HG03558 (cell line): ENCODE results near the gene GTF2A2.
A peak's percentile ranks its signal among the peaks of the same experiment; 100 is the strongest.
"Not testable (repeated sequence)": the region's sequence is repeated elsewhere in the genome, so short reads cannot be mapped to it uniquely, and the experiment has no call there.

Experiments used
- ATAC-seq: cut with Tn5 transposase; IDR thresholded peaks from one replicate; pipeline ENCODE4 v1.9.1; 2021; ENCODE audit warnings: moderate number of reproducible peaks; ENCODE audit not compliant: unreplicated experiment; ENCODE audit errors: extremely low read depth

GTF2A2 gene, protein sequence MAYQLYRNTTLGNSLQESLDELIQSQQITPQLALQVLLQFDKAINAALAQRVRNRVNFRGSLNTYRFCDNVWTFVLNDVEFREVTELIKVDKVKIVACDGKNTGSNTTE

DNA sequence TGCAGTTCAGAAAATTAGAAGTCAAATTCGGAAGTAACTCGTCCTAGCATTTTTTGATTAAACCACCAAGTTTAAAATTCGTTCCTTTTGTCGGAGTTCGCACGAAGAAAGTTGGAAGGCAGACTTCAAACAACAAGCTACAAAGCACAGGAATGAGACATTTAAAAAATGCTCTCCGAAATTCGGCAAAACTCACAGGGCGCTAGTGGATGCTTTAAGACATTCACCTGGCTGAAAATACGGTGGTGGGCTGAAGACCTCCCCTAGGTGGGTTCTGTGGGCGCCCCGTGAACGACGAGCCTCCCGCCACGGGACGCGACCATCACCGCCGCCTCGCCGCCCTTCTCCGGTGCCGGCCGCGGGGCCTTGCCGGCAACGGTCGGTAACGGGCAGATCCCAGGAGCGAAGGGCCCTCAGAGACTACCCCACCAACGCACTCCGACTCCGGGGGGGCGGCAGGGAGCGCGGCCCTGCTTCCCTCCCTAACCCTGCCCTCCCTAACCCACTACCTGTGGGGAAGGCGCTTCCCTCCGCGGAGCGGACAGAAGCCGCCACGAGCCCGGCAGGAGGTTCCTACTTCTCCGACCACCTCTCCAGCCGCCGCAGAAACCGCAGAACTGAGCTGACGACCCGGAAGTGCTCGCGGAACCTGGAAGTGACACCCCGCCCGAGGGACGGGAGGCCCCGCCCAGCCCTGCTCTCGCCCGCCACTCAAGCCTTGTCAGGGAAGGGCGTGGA is at the start of gene GTF2A2:
Gene GTF2A2, minus strand, starts transcription at position 619 of the 738 bp plus-strand sequence. CDS start 5,238 bp downstream, outside the sequence.
- peak; percentile 96 for ATAC-seq

DNA sequence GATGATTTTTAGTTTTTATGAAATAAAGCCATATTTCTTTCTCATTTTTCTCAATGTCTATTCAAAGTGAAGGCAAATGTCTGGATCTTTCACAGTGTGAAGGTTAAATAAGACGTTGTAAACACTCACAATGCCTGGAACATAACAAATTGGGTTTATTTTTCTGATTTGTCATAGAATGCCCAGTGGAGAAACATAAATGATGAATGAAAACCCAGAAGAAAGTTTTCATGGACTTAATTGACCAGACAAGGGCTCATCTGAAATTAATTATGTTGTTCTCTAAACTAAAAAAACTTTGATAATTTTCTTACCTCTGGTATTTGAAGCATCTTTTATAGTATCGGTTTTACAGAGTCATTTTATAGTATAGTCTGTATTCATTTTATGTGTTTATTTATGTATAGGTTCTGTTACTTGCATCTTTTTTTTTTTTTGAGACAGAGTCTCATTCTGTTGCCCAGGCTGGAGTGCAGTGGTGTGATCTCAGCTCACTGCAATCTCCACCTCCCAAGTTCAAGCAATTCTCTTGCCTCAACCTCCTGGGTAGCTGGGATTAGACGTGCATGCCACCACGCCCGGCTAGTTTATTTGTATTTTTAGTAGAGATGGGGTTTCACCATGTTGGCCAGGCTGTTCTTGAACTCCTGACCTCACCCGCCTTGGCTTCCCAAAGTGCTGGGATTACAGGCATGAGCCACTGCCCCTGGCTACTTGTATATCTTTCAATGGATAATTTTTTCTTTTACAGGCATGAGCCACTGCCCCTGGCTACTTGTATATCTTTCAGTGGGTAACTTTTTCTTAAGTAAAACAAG is 46.9 kb upstream of the GTF2A2 start:
- ATAC-seq: no peak

DNA sequence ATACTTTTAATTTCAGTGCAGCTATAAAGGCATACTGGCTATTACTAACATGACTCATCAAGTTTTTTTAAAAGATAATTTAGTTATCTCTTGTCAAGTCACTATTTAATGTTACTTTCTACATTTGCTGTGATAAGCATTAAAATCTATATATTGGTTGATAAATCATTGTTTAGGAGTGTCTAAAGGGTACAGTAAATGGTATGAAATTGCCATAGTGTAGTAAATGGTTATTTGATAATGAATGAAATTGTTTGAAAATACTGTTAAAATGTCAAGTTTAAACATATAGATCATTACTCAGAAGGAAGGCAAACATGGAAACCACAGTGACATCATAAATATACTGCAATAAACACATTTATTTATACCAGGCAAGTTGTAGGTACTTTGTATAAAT is 45.0 kb upstream of the GTF2A2 start:
- no peak for ATAC-seq

DNA sequence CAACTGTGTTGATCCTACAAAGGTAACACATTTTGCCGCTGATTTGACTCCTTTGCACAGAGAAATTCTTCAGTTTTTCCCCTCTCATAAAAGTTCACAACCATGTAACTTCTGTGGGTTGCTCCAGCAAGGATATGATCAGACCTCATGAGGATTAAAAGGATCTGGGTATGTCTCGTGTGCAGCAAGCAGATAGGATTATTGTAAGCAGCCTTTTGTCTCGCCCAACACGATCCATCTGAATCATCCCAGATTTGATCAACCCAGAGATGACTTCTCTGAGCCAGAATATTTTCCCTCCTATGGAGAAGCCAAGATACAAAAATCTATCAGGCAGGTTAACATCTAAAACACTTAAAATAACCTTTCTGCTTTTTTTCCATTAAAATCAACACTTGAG is 44.6 kb upstream of the GTF2A2 start:
- no peak for ATAC-seq

DNA sequence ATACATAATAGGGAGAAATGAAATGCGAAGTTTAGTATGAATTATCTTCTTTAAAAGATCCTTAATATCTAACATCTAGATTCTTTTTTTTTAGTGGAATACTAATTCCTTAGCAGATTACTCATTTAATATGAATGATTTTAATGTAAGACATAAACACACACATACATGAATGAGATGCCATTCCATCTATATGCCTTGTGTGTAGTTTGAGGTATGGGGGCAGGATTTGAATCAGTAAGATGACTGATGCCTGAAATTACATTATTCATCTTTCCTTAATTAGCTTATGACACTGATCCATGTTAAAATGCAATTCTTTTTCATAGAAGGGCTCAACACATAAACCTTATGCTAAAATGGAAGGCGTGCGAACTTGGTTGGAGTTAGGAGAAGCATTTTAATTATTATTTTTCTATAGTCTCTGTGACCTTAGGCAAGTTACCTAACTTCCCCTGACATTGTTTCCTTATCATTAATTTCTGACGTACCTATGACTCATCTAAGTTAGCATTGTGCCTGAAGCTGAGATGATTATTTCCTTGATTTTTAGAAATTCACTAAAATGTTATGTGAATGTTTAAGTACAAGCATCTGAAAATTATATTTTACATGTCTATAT is 42.6 kb upstream of the GTF2A2 start:
- no peak for ATAC-seq

DNA sequence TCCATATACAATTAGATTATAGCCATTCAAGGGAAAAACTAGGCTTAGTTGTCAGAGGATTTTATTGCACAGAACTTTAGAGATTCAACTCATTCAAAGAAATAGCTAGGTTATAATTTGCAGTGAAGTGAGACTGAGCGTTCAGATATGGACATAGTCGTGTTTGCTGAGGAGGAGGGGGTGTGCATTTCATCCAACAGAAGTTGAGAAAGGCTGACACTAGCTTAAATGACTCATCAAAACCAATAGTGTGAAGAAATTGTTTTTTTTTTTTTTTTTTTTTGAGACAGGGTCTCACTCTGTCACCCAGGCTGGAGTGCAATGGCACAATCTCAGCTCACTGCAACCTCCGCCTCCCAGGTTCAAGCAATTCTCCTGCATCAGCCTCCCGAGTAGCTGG is 40.8 kb upstream of the GTF2A2 start:
- ATAC-seq: not testable (repeated sequence)

DNA sequence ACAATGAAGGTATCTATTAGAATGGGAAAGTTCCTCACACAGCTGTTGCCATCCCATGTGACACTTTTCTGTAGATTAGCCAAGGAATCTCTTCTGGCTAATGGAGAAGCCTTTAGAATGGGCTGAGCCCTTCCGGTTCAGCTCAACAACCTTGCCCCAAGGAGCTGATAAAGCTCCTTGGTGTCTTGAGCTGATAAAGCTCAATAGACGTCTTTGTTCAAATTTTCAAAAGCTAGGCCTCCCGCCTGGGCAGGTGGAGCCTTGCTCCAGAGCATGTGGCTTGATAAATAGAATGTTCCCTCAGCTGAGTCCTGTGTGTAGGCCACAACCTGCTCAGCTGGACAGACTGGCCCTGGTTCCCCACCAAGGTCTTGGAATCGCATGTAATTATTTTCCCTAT is 39.0 kb upstream of the GTF2A2 start:
- no peak for ATAC-seq

DNA sequence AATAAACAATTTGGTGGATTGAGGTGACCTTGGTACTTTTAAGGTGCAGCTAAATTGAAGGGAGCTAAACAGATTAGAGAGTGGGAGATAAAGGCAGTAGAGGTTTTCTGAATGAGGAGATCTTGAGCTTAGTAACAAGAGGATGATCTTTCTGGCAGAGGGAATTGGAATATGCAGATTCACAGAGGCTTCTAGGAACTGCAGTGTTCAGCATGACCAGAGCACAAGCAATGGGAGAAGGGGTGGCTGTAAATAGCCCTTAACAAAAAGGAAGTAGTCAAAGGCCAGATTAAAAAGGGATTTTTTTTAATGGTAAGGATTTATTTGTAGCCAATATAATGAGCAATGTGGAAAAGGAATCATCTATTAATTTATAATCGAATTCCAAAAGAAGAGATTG is 37.5 kb upstream of the GTF2A2 start:
- no peak for ATAC-seq

DNA sequence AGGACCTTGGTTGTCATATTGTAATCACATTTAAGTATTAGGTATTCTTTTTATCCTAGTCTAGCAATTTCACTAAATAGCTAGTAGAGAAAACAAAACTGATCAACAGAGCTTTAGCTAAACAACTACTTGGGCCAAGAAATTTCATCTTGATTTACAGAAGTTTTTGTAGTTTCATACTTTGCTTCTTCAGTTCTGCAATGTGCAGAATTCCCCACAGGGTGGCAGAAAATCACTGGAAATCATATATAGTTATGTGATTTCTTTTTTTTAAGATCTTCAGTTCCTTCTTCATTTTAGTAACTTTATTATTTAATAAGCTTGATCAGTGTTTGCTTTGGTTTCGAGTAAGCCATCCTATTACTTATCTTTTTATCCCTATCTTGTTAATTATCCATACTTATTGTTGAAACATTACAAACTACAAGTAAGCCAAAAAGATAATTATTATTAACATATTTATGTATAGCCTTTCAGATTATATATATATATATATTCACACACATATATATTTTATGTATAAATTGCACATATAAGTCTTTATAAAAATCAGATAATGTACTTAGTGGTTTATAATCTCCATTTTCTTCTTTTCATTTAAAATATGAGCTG is 34.0 kb upstream of the GTF2A2 start:
- no peak for ATAC-seq

DNA sequence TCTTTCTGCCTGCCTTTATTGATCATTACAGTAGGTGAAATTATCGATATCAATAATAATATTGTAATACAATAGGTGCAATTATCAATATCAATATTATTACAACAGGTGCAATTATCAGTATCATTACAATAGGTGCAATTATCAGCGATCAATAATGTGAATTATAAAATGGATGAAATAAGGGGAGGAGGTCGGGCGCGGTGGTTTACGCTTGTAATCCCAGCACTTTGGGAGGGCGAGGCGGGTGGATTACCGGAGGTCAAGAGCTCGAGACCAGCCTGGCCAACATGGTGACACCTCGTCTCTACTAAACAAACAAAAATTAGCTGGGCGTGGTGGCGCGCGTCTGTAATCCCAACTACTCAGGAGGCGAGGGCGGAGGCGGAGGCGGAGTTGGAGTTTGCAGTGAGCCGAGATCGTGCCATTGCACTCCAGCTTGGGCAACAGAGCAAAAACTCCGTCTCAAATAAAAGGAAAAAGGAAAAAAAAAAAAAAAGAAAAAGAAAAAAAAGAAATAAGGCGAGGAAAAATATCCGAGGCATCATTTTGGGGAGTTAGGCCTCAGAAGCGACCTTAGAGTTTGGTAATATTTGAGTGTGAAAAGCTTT is 32.4 kb upstream of the GTF2A2 start:
- ATAC-seq: no peak

DNA sequence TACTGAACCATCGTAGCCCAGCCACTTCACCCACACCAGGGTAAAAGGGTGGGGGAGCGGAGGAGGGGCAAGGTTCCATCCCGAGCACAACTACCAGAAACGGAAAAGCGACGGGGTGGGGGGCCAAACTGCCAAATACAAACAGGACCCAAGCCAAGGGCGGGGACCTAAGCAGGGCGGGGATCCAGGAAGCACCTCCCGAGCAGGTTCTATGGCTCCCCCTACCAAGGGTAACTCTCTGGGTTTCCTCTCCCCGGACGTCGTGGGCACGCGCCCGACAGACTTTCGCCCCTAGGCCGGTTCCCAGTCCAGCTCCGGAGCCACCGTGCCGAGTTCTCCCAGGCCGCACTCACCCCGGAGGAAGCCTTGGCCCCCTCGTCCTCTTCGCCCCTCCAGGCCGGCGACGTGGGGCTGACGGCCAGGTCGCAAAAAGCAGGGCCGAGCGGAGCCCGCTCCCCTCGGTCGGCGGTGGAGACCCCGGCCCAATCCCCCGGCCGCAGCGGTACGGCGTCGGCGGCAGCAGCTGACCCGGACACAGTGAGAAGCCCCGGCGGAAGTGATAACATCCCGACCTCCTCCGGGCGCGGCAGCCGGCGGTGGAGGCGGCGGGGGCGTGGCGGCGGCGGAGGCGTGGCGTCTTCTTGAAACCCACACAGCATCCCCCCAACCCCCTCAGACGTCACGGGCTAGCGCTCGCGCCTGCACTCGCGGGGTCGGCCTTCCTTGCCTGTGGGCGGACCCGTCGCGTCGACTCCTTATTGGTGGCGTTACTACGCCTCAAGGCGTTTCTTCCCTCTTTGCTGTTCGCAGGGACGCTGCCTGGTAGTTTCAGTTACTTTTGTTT is 31.7 kb upstream of the GTF2A2 start, which contains the start of gene BNIP2:
Gene BNIP2, minus strand, starts transcription at position 539 of the 844 bp plus-strand sequence. CDS start 6,863 bp downstream, outside the sequence.
- ATAC-seq: peak; percentile 36

DNA sequence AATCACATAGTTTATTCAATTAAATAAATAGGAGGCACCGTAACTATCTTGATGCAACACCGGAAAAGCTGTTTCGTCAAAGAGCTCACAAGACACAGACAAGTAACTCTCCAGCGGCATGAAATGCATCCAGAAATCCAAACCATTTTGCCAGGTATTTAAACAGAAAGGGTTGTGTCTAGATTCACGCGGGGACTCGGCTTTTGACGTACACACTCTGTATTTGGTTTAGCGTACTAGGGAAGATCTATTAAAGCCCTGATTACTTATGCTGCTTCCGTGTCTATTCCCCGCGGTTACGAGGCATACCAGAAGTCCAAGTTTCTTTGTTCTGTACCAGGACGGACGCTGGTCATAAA is 31.1 kb upstream of the GTF2A2 start:
- ATAC-seq: no peak

DNA sequence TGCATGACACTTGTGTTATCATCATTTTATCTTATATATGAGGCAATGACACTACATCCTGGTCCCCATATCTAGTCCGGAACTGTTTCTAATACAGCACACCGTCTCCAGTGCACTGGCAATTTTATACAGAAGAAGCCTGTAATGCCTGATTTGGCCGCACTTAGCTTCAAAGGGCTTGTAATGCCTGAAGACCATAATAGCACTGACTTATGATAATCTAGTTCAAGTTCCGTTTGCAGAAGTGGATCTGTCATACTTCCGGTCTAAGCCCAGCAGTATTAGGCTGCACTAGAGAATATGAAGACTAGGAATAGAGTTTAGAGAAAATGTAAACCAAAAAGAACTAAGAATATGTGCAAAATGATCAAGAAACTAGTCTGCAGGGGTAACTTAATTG is 30.5 kb upstream of the GTF2A2 start:
- no peak for ATAC-seq

DNA sequence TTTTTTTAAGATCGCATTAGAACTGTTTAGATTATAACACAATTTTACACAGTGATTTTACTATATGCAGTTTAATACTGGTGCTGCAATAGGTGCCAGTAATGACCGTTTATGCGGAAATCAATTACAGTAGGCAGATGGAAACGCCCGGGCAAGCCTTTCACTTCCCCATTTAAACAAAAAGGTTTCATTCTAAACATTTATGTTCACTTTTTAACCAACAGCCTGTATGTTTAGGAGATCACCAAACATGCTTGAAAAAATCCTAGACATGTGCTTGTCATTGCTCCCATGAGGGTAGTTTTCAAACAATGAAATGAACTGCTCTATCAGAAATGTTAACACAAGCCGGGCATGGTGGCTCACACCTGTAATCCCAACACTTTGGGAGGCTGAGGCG is 29.1 kb upstream of the GTF2A2 start:
- ATAC-seq: no peak

DNA sequence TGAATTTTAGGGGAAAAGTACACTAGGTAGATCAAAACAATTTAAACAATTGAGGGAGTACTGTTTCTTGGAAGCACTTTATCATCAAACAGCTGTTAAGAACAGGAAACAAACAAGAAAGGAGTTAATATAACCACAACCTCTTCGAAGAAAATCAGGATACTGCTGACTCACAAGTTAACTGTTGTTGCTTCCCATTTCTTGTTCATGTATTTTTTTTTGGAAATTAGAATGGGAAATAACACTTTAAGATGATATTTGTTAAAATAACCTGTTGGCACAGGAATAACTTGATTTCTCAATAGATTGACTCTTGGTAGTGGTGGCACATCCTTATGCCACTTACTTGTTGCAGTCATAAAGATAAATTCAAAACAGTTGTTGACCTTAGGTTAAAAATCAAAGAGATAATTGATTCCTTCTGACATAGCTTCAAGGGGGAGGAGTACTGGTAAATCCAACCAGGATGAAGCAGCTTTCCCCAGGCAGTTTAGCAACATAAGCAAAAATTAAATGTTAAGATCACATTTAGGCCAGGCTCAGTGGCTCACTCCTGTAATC is 28.5 kb upstream of the GTF2A2 start:
- ATAC-seq: no peak

DNA sequence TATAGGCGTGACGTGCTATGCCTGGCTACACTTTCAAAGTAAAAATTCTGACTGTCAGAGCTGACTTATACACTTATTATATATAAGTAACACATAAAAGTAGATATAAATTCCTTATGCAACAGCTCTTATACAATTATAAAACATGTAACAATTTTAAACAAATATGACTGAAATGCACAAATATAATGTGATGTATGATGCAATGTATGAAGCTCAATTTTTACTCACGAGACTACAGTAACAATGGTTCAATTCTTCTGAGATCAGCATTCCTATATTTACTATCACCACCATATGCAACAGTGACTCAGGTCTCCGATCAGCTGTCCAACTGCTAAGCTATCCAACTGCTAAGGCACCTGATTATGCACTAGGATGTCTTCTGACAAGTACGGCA is 23.6 kb upstream of the GTF2A2 start:
- ATAC-seq: no peak

DNA sequence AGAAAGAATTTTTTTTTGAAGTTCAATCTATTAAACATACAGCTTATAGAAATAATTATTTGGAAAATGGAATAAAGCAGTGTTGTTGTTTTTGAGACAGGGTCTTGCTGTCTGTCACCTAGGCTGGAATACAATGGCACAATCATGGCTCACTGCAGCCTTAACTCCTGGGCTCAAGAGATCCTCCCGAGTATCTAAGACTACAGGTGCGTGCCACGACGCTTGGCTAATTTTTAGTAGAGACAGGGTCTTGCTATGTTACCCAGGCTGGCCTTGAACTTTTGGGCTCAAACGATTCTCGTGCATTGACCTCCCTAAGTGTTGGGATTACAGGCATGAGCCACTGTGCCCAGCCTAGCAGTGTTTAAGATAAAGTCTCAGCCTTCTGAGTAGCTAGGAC is 23.0 kb upstream of the GTF2A2 start:
- no peak for ATAC-seq

DNA sequence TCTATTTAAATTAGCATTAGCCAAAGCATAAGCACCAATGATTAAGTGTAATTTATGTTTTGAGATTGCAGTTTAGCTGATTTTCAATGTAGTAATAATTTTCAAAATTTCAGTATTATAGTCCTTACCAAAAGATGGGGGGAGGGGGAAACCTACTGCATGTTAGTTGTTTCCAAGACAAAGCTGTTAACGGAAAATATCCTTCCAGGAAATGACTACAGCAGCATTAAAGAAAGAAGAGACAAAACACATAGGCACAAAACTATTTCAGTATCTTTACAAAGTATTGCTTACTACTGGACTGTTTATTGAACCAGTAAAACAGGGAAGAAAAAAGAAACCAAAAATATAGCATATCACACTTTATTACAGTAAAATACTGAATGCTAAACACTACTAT is 21.3 kb upstream of the GTF2A2 start:
- no peak for ATAC-seq

DNA sequence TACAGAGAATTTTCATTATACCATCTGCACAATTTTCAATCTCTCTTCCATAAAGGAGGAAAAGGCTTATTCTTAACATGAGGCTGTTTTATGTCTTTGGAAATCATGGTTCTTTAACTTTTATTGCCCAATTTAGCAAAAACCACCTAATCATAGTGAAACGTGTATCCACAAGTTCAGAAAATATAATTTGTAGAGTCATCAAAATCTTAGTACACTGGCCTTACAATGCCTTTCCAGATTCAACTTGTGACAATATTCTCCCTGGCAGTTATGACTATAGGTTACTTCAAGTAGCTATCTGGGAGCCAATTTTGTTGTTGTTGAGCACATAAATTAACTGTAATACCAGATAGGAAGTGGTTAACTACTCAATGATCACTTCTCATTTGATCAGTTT is 20.9 kb upstream of the GTF2A2 start:
- no peak for ATAC-seq
